ENCODE results near the gene ANKLE1. TPM values are rescaled to one million over a fixed set of nuclear protein-coding genes. Genes with fewer than 3 reads are reported as not detected.

The ANKLE1 gene
- total and polyA plus RNA-seq, 10 of the 15 experiments (the other 5 are each of a cell fraction or from before 2014, with no cell fraction given), result 2.2 to 17.9 (median 10.9) TPM

DNA sequence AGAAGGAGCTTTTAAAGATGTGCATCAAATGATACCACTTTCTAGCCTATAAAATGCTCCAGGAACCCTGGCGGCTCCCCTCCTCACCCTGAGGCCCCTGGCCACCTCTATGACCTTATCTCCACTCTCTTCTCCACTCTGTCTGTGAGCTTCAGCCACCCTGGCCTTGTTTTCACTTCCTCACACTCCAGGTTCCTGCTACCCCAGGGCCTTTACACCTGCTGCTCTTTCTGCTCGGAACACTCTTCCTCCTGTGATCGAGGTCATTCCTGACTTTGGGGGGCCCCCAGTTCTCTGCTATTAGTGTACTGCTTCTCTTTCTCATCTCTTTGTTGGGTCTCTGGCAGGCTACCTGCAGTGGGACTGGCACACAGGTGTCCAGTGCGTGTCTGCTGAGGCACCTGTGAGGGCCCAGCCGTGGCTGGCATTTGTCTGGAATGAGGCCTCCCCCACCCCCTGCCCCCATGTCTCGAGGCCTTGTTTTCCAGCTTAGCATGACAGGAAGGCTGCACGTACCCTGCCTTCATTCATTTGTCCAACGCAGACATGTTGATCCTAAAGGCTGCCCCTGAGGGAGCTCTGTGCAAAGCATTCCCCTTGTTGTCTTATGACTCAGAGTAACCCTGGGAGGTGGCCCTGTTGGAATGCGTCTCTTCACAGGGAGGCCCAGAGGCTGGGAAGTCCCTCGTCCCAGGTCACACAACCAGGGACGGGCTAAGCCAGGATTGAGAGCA, 29.9 kb downstream of the ANKLE1 start:
- 97% methylated on average over 11 of the region's 11 CpGs for WGBS (ENCODE audit: insufficient coverage, insufficient replicate concordance, low lambda C conversion rate, missing lambda C conversion rate)
- no peak overlapping the region for H3K27ac ChIP-seq (ENCODE audit: control insufficient read depth, insufficient read depth)
- no peak overlapping the region for H3K9ac ChIP-seq (ENCODE audit: control insufficient read depth, insufficient read depth, low read length)
- no peak overlapping the region for H3K4me3 ChIP-seq
- FAIRE-seq (no peak), DNase-seq (ENCODE audit: low read depth, low spot score) (no peak), ATAC-seq (no peak)
- peaks cover 8 to 13% of the 10 kb centered on the region in 2 experiments; a peak in 3 of 4 replicates for H3K36me3 ChIP-seq (ENCODE audit: control insufficient read depth in 2 of 2, insufficient read depth in 2 of 2, low read length in 1 of 2)
- H3K79me2 ChIP-seq (ENCODE audit: control insufficient read depth, insufficient read depth, low read length), result peaks cover 29% of the 10 kb centered on the region
- no peaks in the 10 kb centered on the region for H3K27me3 ChIP-seq (replicated peaks in 1 of 2; ENCODE audit: control insufficient read depth in 2 of 2, insufficient read depth in 2 of 2, low read length in 1 of 2)
- TF ChIP-seq TCF12 (IDR thresholded peaks at IDR 0.05; ENCODE audit: low read depth, low read length), result no peak
- peak; percentile 25; the same call in 1 of the 2 replicates for TF ChIP-seq SPI1 (IDR thresholded peaks at IDR 0.05; ENCODE audit: borderline replicate concordance, insufficient read depth, low read depth, low read length)
- H3K9me3 ChIP-seq (replicated peaks; ENCODE audit: control insufficient read depth, insufficient read depth, low read length), result no peaks in the 10 kb centered on the region
- ChIA-PET POLR2A (no interaction called here), RAD21 (ENCODE audit: unreplicated experiment) (no interaction called here), CTCF (no interaction called here), SMC1A (ENCODE audit: uncharacterized antibody, unreplicated experiment) (no interaction called here)
- H3K4me1 ChIP-seq (ENCODE audit: control insufficient read depth, insufficient read depth, low read length), result peaks cover 15% of the 10 kb centered on the region
- in situ Hi-C loops (cut with MboI) (no loop called here), intact Hi-C loops (cut with micrococcal nuclease; ENCODE audit: unreplicated experiment) (no loop called here)
- no TSS peak for BruUV-seq (replicated peaks)
- H3K4me2 ChIP-seq (ENCODE audit: control insufficient read depth, insufficient read depth), result peak overlapping the region; percentile 44; the same call in 1 of the 2 replicates
- peaks cover 3% of the 10 kb centered on the region; the same call in 1 of the 2 replicates for H4K20me1 ChIP-seq (ENCODE audit: control insufficient read depth, insufficient read depth)
- H2AFZ ChIP-seq (ENCODE audit: control insufficient read depth, low read depth, low read length), result no peak overlapping the region

DNA sequence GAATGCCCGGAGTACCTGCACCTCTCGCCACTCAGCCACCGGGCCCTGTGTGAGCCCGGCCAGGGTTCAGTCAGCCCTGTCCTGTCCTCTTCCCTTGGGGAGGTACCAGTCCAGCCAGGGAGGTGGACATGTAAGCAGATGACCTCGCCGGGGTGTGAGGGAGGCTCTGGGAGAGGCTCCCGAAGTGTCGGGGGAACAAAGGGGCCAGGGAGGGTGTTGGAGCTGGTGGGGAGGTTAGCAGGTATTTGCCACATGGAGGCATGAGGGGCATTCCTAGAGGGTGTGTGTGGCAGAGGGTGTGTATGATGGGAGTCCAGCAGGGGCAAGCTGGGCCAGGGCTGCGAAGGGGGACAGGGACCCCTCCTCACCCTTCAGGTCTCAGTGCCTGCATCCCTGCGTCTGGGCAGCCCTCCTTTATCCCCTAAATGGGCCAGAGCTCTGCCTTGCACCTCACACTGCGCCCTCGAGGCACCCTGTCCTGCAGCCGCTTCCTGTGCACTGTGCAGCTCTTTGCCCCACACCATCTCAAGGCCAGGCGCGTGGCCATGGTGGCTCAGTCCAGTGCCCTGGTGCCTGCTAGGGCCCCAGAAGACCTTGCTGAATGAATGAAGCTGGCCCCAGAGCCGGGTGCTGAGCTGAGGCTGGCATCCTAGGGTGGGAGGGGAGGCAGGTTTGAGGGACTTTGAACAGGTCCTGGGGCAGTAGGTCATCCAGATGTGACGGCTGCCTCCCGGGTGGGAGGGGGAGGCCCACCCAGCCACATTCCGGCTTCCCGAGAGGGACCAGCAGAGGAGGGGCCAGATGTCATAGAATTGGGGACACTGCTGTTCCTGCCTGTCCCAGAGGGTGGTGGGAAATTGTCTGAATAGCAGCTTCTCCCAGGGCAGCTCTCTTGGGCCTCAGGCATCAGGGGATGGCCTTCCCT, 30.8 kb downstream of the ANKLE1 start:
- Histone ChIP-seq H3K4me2 (ENCODE audit: control insufficient read depth, insufficient read depth) (no peak overlapping the region), H3K9me3 (replicated peaks; ENCODE audit: control insufficient read depth, insufficient read depth, low read length) (no peaks in the 10 kb centered on the region), H3K4me3 (no peak overlapping the region), H3K27me3 (replicated peaks in 1 of 2; ENCODE audit: control insufficient read depth in 2 of 2, insufficient read depth in 2 of 2, low read length in 1 of 2) (no peaks in the 10 kb centered on the region), H3K4me1 (ENCODE audit: control insufficient read depth, insufficient read depth, low read length) (peaks cover 15% of the 10 kb centered on the region), H3K79me2 (ENCODE audit: control insufficient read depth, insufficient read depth, low read length) (peaks cover 28% of the 10 kb centered on the region), H4K20me1 (ENCODE audit: control insufficient read depth, insufficient read depth) (peaks cover 3% of the 10 kb centered on the region; the same call in 1 of the 2 replicates), H3K27ac (ENCODE audit: control insufficient read depth, insufficient read depth) (no peak overlapping the region), H3K9ac (ENCODE audit: control insufficient read depth, insufficient read depth, low read length) (no peak overlapping the region), H3K36me3 (ENCODE audit: control insufficient read depth in 2 of 2, insufficient read depth in 2 of 2, low read length in 1 of 2) (peaks cover 8 to 13% of the 10 kb centered on the region in 2 experiments; a peak in 3 of 4 replicates), H2AFZ (ENCODE audit: control insufficient read depth, low read depth, low read length) (no peak overlapping the region)
- WGBS (ENCODE audit: insufficient coverage, insufficient replicate concordance, low lambda C conversion rate, missing lambda C conversion rate), result 90% methylated on average over 20 of the region's 20 CpGs
- ChIA-PET RAD21 (ENCODE audit: unreplicated experiment) (no interaction called here), SMC1A (ENCODE audit: uncharacterized antibody, unreplicated experiment) (no interaction called here), POLR2A (no interaction called here), CTCF (interaction anchor here (0.5 kb wide), 1 partner anchor 403 kb away, joined by 3 read pairs; no protein-coding TSS in a partner anchor)
- FAIRE-seq (no peak), DNase-seq (ENCODE audit: low read depth, low spot score) (no peak), ATAC-seq (no peak)
- TF ChIP-seq SUZ12 (IDR thresholded peaks at IDR 0.05; ENCODE audit: unreplicated experiment) (no peak), ZBTB11 (CRISPR knock-in tag; IDR thresholded peaks at IDR 0.05) (no peak), LARP7 (IDR thresholded peaks at IDR 0.05) (no peak), CBX5 (IDR thresholded peaks at IDR 0.05; ENCODE audit: low read depth) (no peak)
- in situ Hi-C loops (cut with MboI) (no loop called here), intact Hi-C loops (cut with micrococcal nuclease; ENCODE audit: unreplicated experiment) (no loop called here)
- no TSS peak for BruUV-seq (replicated peaks)

Data from GM12878 (cell line).